SK-N-SH (cell line): Measurements from ENCODE around the gene C1QL1. TPM values are rescaled to one million over a fixed set of nuclear protein-coding genes. Genes with fewer than 3 reads are reported as not detected.
"Not testable (repeated sequence)": the region's sequence is repeated elsewhere in the genome, so short reads cannot be mapped to it uniquely, and the experiment has no call there.

Source experiments
- CTCF ChIA-PET: fragments of 300-600, 350-600 bp; formaldehyde crosslinking; extraction: SDS; loops from one replicate; lab custom pipeline; 2021; lab: Yijun Ruan, JAX
- POLR2A ChIA-PET: fragments of 350-600 bp; sonication (Branson Sonifier 250); formaldehyde crosslinking; extraction: SDS; loops from one replicate; lab custom pipeline; 2020; ENCODE audit warnings: antibody characterized with exemption, inconsistent platforms; lab: Yijun Ruan, JAX
- DNase-seq: peaks from one replicate; pipeline ENCODE4 v3.0.0; 2012
- H2AFZ ChIP-seq: fragments of 200-600 bp; sonication (generic); 2 replicates; pipeline ENCODE4 v1.8.1; 2016; ENCODE audit warnings: antibody characterized with exemption, mild to moderate bottlenecking, low read depth
- H3F3A ChIP-seq: fragments of 200-600 bp; sonication (generic); replicated peaks from 2 replicates; pipeline ENCODE3; 2016; ENCODE audit warnings: antibody characterized with exemption, mild to moderate bottlenecking; ENCODE audit not compliant: insufficient read depth
- H3K27ac ChIP-seq, 2 experiments: fragments of 200-500 bp in 1 of 2; fragments of 200-600 bp in 1 of 2; sonication (Bioruptor generic) in 1 of 2; sonication (generic), shearing (Covaris generic) in 1 of 2; 2 replicates each; pipeline versions ENCODE4 v1.5.1 to v1.6.1; 2014 to 2016; ENCODE audit warnings: low read depth in 2 of 2, inconsistent platforms in 1 of 2, low read length in 1 of 2, mild to moderate bottlenecking in 1 of 2, mixed read lengths in 1 of 2
- H3K27me3 ChIP-seq: fragments of 200-600 bp; sonication (generic), shearing (Covaris generic); 2 replicates; pipeline ENCODE4 v1.6.1; 2016; ENCODE audit warnings: mixed run types; ENCODE audit not compliant: insufficient read depth
- H3K36me3 ChIP-seq, 2 experiments: fragments of 200-500 bp in 1 of 2; fragments of 200-600 bp in 1 of 2; sonication (Bioruptor generic) in 1 of 2; sonication (generic) in 1 of 2; replicated peaks in 1 of 2; 2 replicates each; pipeline versions ENCODE3 to v1.5.1; 2014 to 2016; ENCODE audit warnings: low read length in 1 of 2, mild to moderate bottlenecking in 1 of 2; ENCODE audit not compliant: insufficient read depth in 2 of 2, control insufficient read depth in 1 of 2
- H3K4me1 ChIP-seq, 2 experiments: fragments of 200-500 bp in 1 of 2; fragments of 200-600 bp in 1 of 2; sonication (Bioruptor generic) in 1 of 2; sonication (generic), shearing (Covaris generic) in 1 of 2; 2 replicates each; pipeline versions ENCODE4 v1.5.1 to v1.6.1; 2014 to 2016; ENCODE audit warnings: low read depth in 1 of 2, low read length in 1 of 2, mixed run types in 1 of 2; ENCODE audit not compliant: insufficient read depth in 2 of 2, control insufficient read depth in 1 of 2
- H3K4me2 ChIP-seq: fragments of 200-600 bp; sonication (generic), shearing (Covaris generic); 2 replicates; pipeline ENCODE4 v1.6.1; 2017; ENCODE audit warnings: mixed run types
- H3K4me3 ChIP-seq, 2 experiments: fragments of 200-500 bp in 1 of 2; fragments of 200-600 bp in 1 of 2; sonication (Bioruptor generic) in 1 of 2; sonication (generic), shearing (Covaris generic) in 1 of 2; 2 replicates each; pipeline versions ENCODE4 v1.5.1 to v1.8.1; 2014 to 2016; ENCODE audit warnings: low read depth in 2 of 2, inconsistent platforms in 1 of 2, low read length in 1 of 2, mild to moderate bottlenecking in 1 of 2, mixed read lengths in 1 of 2, moderate library complexity in 1 of 2
- H3K79me2 ChIP-seq: fragments of 200-600 bp; sonication (generic); 2 replicates; pipeline ENCODE4 v1.8.1; 2017; ENCODE audit warnings: mild to moderate bottlenecking; ENCODE audit not compliant: insufficient read depth
- H3K9ac ChIP-seq: fragments of 200-600 bp; sonication (generic); 2 replicates; pipeline ENCODE4 v1.6.1; 2017; ENCODE audit warnings: mixed run types
- H3K9me2 ChIP-seq: fragments of 200-600 bp; sonication (generic); 2 replicates; pipeline ENCODE4 v1.6.1; 2017; ENCODE audit warnings: mixed run types
- H3K9me3 ChIP-seq: fragments of 200-600 bp; sonication (generic); 2 replicates; pipeline ENCODE4 v1.6.1; 2017; ENCODE audit warnings: mixed run types, mild to moderate bottlenecking, moderate library complexity
- H4K20me1 ChIP-seq: fragments of 200-600 bp; sonication (generic); 2 replicates; pipeline ENCODE4 v1.6.1; 2017; ENCODE audit warnings: mild to moderate bottlenecking, mixed run types; ENCODE audit not compliant: insufficient read depth
- CTCF ChIP-seq: fragments of 200-600 bp; sonication (generic); IDR thresholded peaks from 2 replicates; pipeline ENCODE4 v1.6.1; 2017; ENCODE audit warnings: antibody characterized with exemption, mild to moderate bottlenecking, moderate library complexity
- EP300 ChIP-seq, 2 experiments: IDR thresholded peaks; 2 replicates each; pipeline versions ENCODE4 v1.4.0 to v1.6.1; 2012; ENCODE audit warnings: borderline replicate concordance in 1 of 2, low read depth in 1 of 2, low read length in 1 of 2
- FOXJ3 ChIP-seq: sonication (generic); formaldehyde crosslinking; IDR thresholded peaks from 2 replicates; pipeline ENCODE4 v1.5.1; 2020; ENCODE audit warnings: mild to moderate bottlenecking, missing genetic modification reagents
- FOXM1 ChIP-seq: IDR thresholded peaks from 2 replicates; pipeline ENCODE4 v1.4.0; 2012; ENCODE audit warnings: low read depth, mild to moderate bottlenecking
- GATA2 ChIP-seq: sonication (generic); formaldehyde crosslinking; IDR thresholded peaks from 2 replicates; pipeline ENCODE4 v1.5.0; 2020; ENCODE audit warnings: mild to moderate bottlenecking, missing genetic modification reagents
- NFIC ChIP-seq: IDR thresholded peaks from 2 replicates; pipeline ENCODE4 v1.4.0; 2012; ENCODE audit warnings: borderline replicate concordance
- NRF1 ChIP-seq: IDR thresholded peaks from 2 replicates; pipeline ENCODE4 v1.6.1; 2012; ENCODE audit warnings: low read depth, mild to moderate bottlenecking, low read length
- POLR2AphosphoS5 ChIP-seq: IDR thresholded peaks from 2 replicates; pipeline ENCODE4 v1.6.1; 2012; ENCODE audit warnings: low read depth, low read length
- RAD21 ChIP-seq: IDR thresholded peaks from 2 replicates; pipeline ENCODE4 v1.6.1; 2012; ENCODE audit warnings: mild to moderate bottlenecking, low read length
- RCOR1 ChIP-seq: fragments of 150-350 bp; IDR thresholded peaks from 2 replicates; pipeline ENCODE4 v1.6.1; 2017; ENCODE audit warnings: antibody characterized with exemption, low read length
- SMC3 ChIP-seq: IDR thresholded peaks from 2 replicates; pipeline ENCODE4 v1.6.1; 2012; ENCODE audit warnings: low read depth, low read length, improper control_type of control experiment
- TEAD4 ChIP-seq: IDR thresholded peaks from 2 replicates; pipeline ENCODE4 v1.4.0; 2012; ENCODE audit warnings: mild to moderate bottlenecking, borderline replicate concordance; ENCODE audit not compliant: insufficient read depth
- YY1 ChIP-seq: IDR thresholded peaks from 2 replicates; pipeline ENCODE4 v1.4.0; 2012; ENCODE audit warnings: low read depth, mild to moderate bottlenecking
- WGBS: methylation state at CpG from one replicate; pipeline ENCODE4 v1.1.6; 2017; ENCODE audit warnings: low lambda C conversion rate; 5-methylcytosine and 5-hydroxymethylcytosine counted together
- polyA plus RNA-seq, 3 experiments: library from polyadenylated mRNA; depleted of rRNA; stranded (reverse); fragments of >200 nt; gene quantifications; 2 replicates each; pipeline ENCODE4 v1.2.3, GENCODE V29; 2012
- TF ChIP-seq, protein P1 (sequence below): fragments of 150-350 bp; IDR thresholded peaks from 2 replicates; pipeline ENCODE4 v1.6.1; 2017; ENCODE audit warnings: antibody characterized with exemption, low read length, low read depth, borderline replicate concordance
- TF ChIP-seq, protein P2 (sequence below): IDR thresholded peaks from 2 replicates; pipeline ENCODE4 v1.4.0; 2012; ENCODE audit warnings: low read depth, borderline replicate concordance

C1QL1 gene
- polyA plus RNA-seq, 1 of the 3 experiments (the other 2 are of a cell fraction), result 11.9 TPM

DNA sequence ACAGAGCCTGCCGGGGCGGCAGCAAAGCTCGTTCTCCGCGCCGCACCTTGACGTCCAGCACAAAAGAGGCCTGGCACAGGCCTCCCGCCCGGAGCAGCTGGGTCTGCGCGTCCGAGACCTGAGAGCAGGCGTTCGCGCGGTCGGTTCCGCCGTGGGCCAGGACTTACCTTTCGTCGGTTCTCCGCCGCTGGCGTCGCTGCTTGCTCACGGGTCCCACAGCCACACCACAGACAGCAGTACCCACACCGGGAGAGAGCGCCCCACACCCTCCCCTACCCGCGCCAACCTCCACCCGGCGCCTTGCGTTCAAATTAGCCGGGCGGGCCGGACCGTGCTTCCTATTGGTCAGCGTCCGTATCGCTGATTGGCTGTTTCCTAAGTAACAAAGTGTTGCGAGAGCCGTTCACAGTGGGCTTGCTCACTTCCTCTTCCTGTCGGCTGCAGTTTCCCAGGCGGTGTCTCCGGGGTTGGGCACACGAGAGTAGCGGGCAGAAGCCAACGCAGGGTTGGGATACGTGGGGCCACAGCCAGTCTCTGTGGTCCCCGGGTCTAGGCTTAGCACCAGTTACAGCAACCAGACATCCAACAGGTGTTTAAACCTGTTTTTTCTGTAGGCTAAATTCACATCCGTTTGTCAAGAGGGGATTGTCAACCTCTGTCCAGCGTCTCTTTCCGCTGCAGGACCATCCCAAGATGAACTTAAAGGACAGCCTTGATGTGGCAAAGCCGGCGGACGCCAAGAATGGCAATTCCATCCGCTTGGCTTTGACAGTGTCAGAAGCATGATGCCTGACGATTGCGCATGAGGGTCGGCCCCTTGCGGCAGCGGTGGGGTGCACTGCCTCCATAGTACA lies 20.4 kb downstream of the C1QL1 start, which contains the start of gene KIF18B (continued):
- peak; percentile 42; the same call in 1 of the 2 replicates for TF ChIP-seq NRF1
- TF ChIP-seq GATA2 (CRISPR knock-in tag), result no peak
- no peak for TF ChIP-seq NFIC
- TF ChIP-seq, protein P1, sequence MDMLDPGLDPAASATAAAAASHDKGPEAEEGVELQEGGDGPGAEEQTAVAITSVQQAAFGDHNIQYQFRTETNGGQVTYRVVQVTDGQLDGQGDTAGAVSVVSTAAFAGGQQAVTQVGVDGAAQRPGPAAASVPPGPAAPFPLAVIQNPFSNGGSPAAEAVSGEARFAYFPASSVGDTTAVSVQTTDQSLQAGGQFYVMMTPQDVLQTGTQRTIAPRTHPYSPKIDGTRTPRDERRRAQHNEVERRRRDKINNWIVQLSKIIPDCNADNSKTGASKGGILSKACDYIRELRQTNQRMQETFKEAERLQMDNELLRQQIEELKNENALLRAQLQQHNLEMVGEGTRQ, result no peak
- peak; percentile 9; the same call in 1 of the 2 replicates for TF ChIP-seq RAD21
- no peak for TF ChIP-seq TEAD4
- TF ChIP-seq POLR2AphosphoS5, result peak; percentile 99
- TF ChIP-seq RCOR1, result no peak
- no peak for TF ChIP-seq YY1
- no peak for TF ChIP-seq EP300 (IDR thresholded peaks at IDR 0.05; ENCODE audit: borderline replicate concordance in 1 of 2, low read depth in 1 of 2, low read length in 1 of 2)
- TF ChIP-seq, protein P2, sequence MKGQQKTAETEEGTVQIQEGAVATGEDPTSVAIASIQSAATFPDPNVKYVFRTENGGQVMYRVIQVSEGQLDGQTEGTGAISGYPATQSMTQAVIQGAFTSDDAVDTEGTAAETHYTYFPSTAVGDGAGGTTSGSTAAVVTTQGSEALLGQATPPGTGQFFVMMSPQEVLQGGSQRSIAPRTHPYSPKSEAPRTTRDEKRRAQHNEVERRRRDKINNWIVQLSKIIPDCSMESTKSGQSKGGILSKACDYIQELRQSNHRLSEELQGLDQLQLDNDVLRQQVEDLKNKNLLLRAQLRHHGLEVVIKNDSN, result no peak
- no peak for TF ChIP-seq FOXJ3 (CRISPR knock-in tag)
- TF ChIP-seq FOXM1, result peak; percentile 99
- TF ChIP-seq SMC3, result peak; percentile 16
- no peak for TF ChIP-seq CTCF

GRCh38 chr17:44945652-44946051 lies 22.5 kb downstream of the C1QL1 start:
- H2AFZ ChIP-seq, H3K4me3 ChIP-seq, POLR2A ChIA-PET, H3K9me3 ChIP-seq, H3K27ac ChIP-seq, H4K20me1 ChIP-seq, DNase-seq, H3K9me2 ChIP-seq, H3K4me2 ChIP-seq, H3K27me3 ChIP-seq, H3K9ac ChIP-seq: not testable (repeated sequence)
- Histone ChIP-seq H3K79me2 (peaks cover 69% of the 10 kb centered on the region), H3K4me1 (peaks cover 0 to 19% of the 10 kb centered on the region in 2 experiments; a peak in 1 of 4 replicates), H3K36me3 (peaks cover 0 to 16% of the 10 kb centered on the region in 2 experiments), H3F3A (peaks cover 20% of the 10 kb centered on the region)
- WGBS, result 93% methylated on average over 10 of the region's 10 CpGs
- CTCF ChIA-PET, result interaction anchor here (1.8 to 2.7 kb wide), 3 partner anchors 25 to 190 kb away, joined by 5 to 19 read pairs (median 7); partner anchors contain the start of gene ACBD4
